Colon (tissue), 2 donors: ENCODE measurements around the gene SENP8.
"Not testable (repeated sequence)": the region's sequence is repeated elsewhere in the genome, so short reads cannot be mapped to it uniquely, and the experiment has no call there.

ENCODE experiments used
- FAIRE-seq: peaks from 2 replicates; lab custom pipeline; 2012; peaks lifted over from hg19 to GRCh38; lab: Jason Lieb, UNC
- donor health status: control.
- donor health status: control.

SENP8 gene

GRCh38 chr15:72118017-72118978, at the start of gene SENP8, which contains the start of gene MYO9A:
SENP8 (plus strand) TSS chr15:72118403; CDS start chr15:72139624, 21,221 bp downstream.
MYO9A (minus strand) TSS chr15:72118150; CDS start chr15:72046563, 71,587 bp downstream.
- no peak for FAIRE-seq

GRCh38 chr15:72068856-72069255, 49.3 kb upstream of the SENP8 start:
- no peak for FAIRE-seq

- no peak for FAIRE-seq
These were observed 47.3 kb upstream of the SENP8 start for GRCh38 chr15:72070817-72071447.

- FAIRE-seq: not testable (repeated sequence)
These were observed 46.8 kb upstream of the SENP8 start for GRCh38 chr15:72071448-72071825.

DNA sequence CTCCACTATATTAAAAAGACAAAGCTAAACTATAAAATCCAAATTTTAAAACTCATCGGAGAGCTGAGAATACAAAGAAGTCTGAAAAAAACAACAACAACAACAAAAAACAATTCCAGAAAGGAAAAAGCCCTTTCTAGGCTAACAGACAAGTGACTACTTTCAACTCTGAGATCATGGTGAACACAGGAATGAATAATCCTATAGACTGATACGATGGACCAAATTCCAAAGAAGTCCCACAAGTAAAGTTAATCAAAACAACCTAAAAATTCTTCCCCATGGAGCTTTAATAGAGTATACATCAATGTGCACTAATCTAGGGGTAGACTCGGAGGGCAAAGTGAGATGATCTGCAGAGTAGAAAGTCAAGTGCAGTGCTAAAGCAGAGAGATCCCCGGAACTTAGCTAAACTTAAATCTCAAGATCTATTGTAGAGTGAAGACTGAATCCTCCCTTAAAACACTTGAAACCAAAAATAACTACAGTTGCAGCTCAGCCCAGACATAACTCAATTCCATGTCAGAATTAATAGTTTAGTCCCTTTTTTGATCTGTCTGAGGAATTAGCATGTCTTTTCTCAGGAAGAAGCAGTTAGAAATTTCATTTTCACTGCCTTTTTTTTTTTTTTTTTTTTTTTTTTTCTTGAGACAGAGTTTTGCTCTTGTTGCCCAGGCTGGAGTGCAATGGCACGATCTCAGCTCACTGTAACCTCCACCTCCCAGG, 43.7 kb upstream of the SENP8 start:
- no peak for FAIRE-seq

GRCh38 chr15:72077950-72078349, 40.3 kb upstream of the SENP8 start:
- no peak for FAIRE-seq

GRCh38 chr15:72078887-72079286, 39.3 kb upstream of the SENP8 start:
- FAIRE-seq: no peak

GRCh38 chr15:72082176-72082575, 36.0 kb upstream of the SENP8 start:
- FAIRE-seq: no peak

- FAIRE-seq: no peak
These were observed 32.0 kb upstream of the SENP8 start for GRCh38 chr15:72086010-72086697.

GRCh38 chr15:72086920-72087648, 31.1 kb upstream of the SENP8 start:
- FAIRE-seq: no peak

DNA sequence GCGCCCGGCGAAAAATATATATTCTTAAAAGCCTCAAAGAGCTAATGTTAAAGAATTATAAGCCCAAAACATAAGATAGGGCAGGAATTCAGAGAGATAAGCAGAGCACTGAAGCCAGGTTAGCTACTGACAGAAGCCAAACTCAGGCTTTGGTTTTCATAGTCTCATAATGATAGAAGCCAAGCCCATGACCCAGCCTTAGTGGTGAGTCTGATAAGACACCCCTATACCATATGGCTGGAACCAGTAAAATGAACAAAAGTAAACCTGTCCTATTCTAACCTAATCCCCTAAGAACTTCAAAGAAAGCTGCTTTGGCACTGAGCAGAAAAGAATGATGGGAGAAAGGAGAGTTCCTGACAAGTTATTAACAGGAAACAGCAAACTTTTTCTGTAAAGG, 26.2 kb upstream of the SENP8 start:
- no peak for FAIRE-seq

- no peak for FAIRE-seq
These were observed 25.5 kb upstream of the SENP8 start for GRCh38 chr15:72092691-72093090.

- no peak for FAIRE-seq
These were observed 21.4 kb upstream of the SENP8 start for GRCh38 chr15:72096796-72097195.

DNA sequence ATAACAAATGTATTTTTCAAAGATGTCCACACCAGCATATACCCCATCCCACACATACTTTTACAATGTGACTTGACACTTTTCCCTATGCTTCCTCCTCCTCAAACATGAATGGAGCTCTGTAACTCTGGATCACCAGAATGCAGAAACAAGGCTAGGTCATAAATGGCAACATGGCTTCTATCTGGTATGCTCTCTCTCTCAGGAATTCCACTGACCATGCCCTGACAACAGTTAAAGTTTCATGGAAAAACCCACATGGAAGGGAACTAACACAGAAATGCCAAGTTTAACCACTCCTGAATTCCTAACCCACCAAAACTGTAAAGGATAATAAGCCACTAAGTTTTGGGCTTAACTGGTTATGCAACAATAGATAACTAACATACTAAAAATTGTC, 20.2 kb upstream of the SENP8 start:
- no peak for FAIRE-seq

DNA sequence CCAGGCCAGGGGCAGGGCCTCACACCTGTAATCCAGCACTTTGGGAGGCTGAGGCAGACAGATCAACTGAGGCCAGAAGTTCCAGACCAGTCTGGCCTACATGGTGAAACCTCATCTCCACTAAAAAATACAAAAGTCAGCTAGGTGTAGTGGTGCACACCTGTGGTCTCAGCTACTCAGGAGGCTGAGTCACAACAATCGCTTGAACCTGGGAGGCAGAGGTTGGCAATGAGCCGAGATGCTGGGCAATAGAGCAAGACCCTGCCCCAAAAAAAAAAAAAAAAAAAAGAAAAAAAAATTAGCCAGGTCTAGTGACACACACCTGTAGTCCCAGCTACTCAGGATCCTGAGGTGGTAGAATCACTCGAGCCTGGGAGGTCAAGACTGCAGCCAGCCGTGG, 19.0 kb upstream of the SENP8 start:
- FAIRE-seq: no peak

- not testable (repeated sequence) for FAIRE-seq
These were observed 17.7 kb upstream of the SENP8 start for GRCh38 chr15:72100551-72100950.

DNA sequence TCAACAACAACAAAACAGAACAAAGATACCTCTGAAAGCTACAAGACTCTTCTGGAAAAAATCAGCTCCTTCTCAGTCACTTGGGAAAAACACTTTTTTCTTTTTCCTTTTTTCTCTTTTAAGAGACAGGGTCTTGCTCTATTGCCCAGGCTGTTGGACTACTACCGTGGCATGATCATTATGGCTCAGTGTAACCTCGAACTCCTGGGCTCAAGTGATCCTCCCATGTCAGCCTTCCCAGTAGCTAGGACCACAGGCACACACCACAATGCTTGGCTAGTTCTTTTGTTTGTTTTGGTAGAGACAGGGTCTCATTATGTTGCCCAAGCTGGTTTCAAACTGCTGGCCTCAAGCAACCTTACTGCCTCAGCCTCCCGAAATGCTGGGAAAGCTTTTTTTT, 13.1 kb upstream of the SENP8 start:
- FAIRE-seq: no peak

- FAIRE-seq: no peak
These were observed 12.1 kb upstream of the SENP8 start for GRCh38 chr15:72106068-72106467.

DNA sequence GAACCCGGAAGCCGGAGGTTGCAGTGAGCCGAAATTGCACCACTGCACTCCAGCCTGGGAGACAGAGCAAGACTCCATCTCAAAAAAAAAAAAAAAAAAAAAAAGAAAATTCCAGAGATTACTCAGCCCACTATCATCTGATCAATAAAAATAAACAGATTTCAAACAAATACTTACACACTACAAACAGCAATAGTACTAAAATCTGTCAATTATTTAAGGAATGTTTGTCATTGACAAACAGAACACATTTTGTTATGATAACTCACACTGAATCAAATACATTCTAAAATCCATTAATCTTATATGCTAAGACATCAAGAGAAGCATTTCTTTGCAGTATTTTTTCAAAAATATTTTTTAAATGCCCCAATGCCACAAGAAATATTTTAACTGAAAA, 7.8 kb upstream of the SENP8 start:
- FAIRE-seq: no peak

- FAIRE-seq: no peak
These were observed 6.1 kb upstream of the SENP8 start for GRCh38 chr15:72112116-72112515.

GRCh38 chr15:72112805-72113204, 5.4 kb upstream of the SENP8 start:
- FAIRE-seq: no peak
